COLO668 (cell line): ENCODE results near the gene AHCTF1.
A peak's percentile ranks its signal among the peaks of the same experiment; 100 is the strongest.

Experiments
- DNase-seq: peaks from one replicate; lab custom pipeline; 2025; ENCODE audit not compliant: unreplicated experiment; lab: John Stamatoyannopoulos, UW

AHCTF1 gene

DNA sequence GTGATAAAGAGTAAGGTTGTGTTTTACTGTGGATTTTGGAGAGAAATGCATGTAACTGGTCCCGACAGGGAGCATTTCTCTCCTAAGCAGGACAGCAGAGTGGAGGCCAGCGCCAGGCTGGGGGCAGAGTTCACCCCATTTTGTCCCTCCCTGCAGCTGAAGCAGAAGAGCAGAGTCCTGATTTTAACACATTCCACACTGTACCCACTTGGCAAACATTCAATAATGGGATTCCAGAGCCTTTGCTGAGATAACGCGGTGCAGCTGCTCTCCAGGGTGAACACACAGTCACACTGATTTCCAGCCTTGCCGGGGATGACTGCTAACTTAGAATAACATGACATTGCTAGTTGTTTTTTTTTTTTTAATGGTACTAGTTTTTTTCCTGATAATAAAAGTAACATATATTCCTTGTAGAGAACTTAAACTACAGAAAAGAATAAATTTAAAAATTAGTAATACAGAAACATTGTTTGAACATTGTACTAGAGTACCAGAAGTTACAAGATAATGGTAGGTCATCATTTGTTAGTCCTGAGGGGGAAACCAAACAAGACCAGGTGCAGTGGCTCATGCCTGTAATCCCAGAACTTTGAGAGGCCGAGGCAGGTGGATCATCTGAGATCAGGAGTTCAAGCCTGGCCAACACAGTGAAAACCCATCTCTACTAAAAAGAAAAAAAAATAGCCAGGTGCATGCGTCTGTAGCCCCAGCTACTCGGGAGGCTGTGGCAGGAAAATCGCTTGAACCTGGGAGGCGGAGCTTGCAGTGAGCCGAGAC lies 130.3 kb downstream of the AHCTF1 start:
- DNase-seq: peak; percentile 42

DNA sequence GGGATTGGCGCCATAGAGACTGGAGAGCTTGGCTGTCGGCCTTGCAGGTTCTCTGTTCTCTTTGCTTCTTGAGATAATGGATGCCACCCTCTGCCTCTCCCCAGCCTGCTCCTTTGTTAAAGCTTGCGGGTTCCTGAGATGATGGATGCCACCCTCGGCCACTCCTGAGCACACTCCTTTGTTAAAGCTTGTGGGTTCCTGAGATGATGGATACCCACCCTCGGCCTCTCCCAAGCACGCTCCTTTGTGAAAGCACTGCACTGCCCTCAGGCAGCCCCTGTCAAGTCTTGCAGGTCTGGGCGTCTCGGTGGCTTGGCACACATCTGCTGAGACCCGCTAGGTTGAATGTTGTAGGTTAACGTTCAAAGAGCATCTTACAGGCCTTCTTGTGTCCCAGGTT lies 131.0 kb downstream of the AHCTF1 start:
- DNase-seq: no peak

DNA sequence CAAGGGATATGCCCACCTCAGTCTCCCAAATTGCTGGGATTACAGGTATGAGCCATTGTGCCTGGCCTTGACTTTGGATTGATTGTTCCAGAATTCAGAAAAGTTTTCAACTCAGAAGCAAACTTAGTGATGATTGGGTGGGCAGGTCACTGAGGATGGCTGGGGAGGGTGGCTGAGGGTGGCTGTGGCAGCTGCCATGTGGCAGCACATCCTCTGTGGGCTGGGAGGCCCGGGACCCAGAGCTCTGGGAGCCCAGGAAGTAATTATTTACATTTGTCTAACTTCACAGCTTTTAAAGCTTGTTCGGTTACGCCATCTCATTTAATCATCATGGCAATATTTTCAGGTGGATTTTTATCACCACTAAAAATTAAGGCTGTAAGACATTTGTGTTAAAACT lies 131.4 kb downstream of the AHCTF1 start:
- no peak for DNase-seq

DNA sequence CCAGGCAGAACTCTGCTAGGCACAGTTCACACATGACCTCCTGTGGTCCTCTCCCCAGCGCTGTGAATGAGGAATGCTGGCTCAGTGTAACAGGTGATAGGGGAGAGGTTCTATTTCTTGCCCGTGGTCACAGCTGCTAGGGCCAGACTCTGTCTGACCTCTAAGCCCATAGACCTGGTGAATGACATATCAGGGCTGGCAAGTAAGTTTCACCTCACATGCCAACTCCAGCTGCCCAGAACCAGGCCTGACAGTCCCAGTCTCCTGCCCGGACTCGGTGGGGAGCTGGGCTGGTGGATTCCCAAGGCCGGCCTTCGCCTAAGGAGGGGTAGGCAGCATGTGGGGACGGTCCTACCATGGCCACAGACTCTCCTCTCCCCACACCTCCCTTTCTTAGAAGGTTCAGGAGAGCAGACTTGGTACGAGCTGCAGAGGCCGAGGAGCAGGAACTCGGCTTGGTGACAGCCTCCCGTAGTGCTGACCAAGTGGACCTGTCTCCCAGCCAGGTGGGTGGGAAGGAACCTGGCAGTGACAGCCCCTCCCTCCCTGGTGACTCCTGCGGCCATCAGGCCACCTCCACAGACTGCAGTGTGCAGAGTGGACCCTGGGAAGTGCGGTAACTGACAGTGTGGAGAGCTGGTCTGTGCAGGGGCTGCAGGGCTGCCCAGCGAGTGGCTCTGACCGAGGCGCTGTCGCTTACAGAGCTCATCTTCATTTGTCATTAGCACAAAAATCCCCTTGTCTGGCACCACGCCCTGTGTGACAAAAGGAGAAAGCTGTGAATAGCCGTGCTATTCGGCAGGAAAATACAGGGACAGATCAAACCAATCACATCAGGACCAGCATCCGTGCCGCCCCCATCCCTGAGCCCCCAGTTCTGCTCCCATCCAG lies 132.9 kb downstream of the AHCTF1 start:
- no peak for DNase-seq

DNA sequence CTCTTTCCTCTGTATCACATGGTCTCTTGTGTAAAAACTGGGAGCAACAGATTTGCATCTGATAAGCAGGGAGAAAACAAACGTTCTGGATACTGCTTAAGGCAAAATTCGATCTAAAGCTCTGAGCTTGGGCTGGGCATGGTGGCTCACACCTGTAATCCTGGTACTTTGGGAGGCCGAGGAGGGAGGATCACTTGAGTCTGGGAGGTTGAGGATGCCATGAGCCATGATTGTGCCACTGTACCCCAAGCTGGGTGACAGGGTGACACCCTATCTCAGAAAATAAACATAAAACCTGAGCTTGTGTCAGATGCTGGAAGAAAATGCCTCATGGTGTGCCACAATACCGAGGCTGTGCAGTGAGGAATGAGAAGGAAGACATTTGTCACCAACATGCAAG lies 133.6 kb downstream of the AHCTF1 start:
- DNase-seq: no peak

DNA sequence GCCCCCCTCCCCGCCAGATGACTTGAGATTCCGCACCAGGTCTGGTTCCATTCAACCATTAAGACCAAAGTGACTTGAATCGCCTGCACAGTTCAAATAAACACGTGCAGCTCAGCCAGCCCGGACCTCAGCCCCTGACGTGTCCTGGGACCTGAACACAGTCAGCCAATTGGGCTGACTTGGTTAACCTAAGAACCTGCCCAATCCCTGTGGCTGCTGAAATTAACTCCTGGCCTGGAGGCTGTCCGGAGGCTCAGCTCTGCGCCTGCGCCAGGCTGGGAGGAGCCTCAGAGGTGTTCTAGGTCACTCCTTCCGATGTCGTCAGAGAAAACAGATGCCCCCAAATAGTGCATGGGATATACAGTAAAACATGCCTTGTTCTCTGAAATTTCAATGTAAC lies 134.2 kb downstream of the AHCTF1 start:
- no peak for DNase-seq

DNA sequence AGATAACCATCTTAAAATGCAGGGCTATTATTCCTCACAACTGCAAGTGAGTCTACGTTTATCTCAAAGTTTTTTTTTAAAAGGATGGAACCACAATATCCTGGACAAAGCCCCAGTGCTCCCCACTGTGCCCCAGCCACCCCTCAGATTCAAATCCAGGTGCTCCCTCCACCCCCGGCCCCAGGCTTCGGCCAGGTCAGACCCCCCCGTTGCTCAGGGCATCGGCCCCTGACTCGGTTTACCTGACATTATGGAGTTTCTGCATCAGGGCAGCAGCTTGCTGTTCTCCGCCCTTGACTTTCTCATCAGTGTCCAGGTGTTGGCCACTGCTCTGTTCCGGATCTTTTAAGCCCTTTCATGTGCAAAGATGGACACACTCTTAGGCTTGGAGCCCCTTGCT lies 134.6 kb downstream of the AHCTF1 start:
- DNase-seq: no peak

DNA sequence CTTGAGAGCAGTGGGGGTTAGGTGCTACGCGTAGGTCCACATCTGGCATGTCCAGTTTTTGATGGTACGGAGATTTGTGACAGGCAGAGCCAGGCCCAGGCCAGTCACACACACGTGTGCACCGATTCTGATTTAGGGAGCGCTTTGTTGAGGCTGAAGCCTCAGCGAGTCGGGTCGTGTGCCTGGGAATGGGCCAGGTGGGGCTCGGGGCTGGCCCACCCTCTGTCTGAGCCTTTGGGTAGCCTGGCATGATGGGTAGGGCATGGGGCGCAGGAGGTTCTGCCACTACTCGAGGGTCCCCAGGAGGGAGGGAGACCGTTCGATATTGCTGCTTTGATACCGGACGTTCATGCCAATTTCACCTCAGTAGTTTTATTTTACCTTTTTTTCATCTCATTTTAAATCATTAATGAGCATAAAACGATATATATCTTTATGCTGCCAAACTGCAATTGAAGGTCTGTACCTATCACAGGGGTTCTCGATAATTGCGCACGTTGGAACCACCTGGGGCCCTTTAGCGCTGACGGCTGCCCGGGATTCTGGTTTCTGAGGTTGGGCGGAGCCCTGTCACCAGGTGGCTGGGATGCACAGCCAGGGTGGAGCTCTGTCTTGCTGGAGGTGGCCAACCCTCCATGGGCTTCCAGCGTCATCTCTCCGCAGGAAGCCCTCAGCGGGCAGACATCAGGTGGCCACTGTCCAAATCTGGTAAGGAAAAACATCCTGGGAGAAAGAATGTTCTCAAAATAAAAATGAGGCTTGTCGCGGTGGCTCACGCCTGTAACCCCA lies 135.6 kb downstream of the AHCTF1 start:
- DNase-seq: peak; percentile 73

DNA sequence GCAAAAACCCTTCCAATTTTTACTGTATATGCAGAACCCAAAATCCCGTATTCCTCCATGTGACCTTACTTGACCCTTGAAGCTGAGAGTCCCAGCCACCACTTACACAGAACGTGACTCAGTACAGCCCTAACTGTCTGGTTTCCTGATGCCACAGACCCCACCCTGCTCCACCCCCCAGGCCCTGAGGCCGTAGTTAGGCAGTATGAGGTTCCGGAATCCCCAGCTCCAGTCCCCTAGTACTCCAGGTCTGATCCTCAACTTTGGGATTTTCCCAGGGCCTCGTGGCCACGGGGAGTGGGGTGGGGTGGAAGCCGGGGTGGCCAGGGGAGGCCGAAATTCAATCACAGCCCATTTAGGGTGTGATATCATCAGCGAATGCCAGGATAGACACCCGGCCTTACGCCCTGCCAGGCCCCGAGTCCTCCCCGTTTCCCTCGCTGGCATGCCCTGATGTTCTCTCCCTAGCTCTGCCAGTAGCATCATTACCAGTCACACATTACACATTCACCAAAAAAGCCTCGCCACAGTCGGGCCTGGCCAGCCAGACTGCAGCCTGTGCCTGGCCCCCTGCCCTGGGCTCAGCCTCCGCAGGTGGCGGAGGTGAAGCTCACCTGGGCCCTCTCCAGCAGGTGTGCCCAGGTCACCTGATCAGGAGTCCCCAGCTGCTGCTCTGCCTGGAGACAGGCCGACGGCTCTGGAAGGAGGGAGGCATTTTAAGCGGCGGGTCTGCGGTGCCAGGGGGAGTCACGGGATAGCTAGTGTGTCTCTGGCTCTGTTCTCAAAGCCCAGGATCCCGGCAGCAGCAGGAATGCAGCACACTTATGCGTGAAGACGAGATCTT lies 136.7 kb downstream of the AHCTF1 start:
- DNase-seq: peak; percentile 91

DNA sequence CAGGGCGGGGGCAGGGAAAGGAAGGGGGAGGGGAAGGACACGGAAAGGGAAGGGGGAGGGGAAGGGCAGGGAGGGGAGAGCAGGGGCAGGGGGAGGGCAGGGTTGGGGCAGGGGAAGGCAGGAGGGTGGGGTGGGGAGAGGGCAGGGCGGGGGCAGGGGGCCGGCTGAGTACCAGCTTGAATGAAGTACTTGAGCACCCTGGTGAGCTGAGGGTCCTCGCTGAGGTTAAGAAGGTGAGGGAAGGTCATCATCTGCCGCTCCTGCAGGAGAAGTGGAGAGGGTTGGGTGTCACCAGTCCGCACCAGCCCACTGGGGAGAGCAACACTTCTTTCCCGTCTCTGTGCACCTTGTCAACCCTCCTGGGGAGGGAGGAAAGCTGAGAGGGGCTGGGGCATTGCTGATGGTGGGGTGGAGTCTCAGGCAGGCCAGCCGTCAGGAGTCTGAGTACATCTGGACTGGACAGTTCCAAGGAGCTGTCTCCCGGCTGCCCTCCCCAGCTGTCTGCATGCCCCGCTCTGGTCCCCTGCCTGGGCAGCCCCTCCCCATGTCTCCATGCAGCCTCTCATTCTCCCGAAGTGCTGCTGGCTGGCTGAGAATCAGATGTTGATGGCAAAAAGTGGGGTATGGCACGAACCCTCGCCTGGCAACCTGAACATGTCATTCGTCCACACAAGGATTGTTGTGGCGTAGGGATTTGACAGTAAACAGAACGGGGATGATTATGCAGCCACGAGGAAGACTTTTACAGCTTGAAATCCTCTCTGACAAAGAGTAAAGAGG lies 137.5 kb downstream of the AHCTF1 start:
- DNase-seq: no peak

DNA sequence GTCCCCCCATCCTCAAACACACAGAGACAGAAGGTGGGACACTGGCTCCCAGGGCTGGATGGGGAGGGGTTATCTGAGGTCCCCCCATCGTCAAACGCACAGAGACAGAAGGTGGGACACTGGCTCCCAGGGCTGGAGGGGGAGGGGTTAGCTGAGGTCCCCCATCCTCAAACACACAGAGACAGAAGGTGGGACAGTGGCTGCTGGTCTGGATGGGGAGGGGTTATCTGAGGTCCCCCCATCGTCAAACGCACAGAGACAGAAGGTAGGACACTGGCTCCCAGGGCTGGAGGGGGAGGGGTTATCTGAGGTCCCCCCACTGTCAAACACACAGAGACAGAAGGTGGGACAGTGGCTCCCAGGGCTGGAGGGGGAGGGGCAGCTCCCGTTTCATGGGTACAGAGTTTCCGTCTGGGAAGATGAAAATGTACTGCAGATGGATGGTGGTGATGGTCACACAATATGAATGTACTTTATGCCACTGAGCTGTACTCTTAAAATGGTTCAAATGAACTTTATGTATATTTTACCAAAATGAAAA lies 138.3 kb downstream of the AHCTF1 start:
- no peak for DNase-seq

DNA sequence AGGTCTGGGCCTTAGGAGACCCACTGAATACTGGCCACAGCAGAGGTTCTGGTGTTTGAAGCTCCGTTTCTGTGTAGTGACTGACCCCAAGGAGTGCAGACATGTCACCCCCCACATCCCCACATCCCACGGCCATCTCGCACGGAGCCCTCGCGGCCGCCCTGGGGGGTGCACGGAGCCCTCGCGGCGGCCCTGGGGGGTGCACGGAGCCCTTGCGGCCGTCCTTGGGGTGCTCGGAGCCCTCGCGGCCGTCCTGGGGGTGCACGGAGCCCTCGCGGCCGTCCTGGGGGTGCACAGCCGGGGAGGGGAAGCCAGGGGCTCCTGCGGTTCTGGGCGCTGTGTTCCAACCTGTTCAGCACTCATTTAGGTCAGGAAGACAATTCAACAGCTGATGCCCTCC lies 139.1 kb downstream of the AHCTF1 start:
- no peak for DNase-seq

DNA sequence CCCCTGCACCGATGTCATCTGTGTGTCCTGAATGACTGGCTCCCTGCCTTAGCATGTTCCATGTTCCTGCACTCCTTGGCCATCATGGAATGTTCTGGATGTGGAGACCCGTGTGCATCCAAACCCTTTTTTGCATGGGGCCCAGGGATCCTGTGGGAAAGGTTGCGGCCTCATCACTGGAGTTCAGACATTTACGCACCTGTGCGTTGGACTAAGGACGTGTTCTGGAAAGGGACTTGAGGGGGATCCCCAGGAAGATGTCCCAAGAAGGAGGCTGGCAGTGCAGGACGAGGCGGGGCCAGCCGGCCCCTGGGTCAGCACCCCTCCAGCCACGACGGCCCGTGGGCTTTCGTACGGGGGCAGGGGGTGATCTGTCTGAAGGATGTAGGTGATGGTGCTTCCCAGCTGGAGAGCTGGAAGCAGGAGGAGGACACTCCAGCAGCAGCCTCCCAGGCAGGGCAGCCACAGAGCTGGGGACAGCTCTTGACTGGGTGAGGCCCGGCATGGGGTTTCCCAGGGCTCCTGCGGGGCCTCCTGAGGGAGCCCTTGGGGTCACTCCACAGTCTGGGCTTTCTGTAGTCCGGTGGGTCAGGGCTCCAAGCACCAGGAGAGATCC lies 140.3 kb downstream of the AHCTF1 start:
- no peak for DNase-seq

DNA sequence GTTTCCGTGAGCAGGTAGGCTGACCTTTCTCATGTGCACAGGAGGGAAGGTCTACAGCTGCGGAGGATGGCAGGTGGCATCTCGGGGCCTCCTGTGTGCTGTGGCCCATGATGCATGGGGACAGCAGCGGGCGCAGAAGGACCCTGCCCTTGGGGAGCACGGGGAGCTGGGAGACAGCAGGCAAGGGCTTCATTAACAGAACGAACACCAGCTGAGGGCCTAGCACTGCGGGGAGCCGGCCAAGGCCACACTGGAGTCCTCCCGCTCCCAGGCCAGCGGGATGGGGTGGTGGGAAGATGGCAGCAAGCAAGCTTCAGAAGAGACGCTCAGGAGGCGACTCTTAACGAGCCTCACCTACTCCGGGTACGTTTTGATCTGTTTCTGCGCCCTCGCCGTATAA lies 140.9 kb downstream of the AHCTF1 start:
- no peak for DNase-seq

DNA sequence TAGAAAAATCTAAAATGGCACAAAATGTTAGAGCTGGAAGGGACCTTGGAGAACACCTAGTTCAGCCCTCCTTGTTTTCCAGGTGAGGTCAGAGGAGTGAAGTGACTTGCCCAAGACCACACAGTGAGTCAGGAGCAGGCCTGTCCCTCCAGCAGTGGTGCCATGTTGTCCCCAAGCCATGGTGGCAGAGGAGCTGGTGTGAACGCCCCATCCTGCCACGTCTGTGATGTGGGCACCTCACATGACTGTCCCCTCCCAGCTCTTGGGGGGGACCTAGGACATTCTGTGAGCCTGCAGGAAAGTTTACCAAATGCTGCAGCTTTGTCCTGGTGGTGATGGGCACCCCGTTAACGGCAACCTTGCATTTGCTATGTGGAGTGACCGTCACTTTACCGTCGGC lies 141.4 kb downstream of the AHCTF1 start:
- DNase-seq: no peak

DNA sequence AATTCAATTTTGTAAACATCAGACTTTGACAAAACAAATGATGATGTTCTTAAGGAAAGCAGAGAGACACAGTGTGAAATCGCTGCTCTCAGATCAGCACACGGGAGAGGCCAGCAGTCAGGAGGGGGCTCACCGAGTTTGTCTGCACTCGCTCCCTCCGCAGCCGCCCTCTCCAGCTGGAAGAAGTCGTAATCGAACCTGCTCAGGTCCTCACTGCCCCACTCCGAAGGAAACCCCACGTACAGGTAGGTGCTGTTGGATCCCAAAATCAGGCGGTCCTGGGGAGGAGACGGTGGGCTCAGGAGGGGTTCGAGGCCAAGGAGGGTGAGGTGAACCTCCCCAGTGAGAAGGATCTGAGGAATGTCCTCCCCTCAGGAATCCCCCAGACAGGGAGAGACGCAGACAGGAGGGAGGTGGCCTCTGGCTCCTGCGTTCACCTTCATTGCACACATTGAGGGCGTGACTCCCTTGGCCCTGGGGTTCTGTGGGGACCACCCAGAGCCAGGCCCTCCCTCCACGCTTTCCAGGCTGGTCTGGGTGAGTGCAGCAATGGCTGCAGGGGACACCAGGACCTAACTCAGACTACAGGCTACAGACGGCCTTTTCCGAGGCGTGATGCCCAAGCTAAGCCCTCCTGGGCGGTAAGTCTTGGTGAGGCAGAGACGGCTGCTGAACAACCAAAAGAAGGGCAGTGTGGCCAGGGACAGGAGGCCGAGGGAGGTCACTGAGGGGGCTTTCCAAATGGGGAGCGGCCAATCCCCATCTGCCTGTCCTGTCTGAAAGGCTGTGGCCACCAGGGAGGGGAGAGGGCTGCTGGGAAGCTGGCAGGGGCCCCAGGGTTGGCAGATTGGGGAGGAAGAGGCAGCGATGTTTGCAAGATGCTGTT lies 142.1 kb downstream of the AHCTF1 start:
- DNase-seq: no peak
